PC-3 (cell line): ENCODE results near the gene BHLHA15.

ENCODE experiments used
- CTCF ChIP-seq: fragments of 300-600 bp; sonication (generic); conservative IDR thresholded peaks from 2 replicates; pipeline ENCODE4 v1.5.1; 2017; ENCODE audit warnings: antibody characterized with exemption, low read depth, mild to moderate bottlenecking, low read length
- EZH2phosphoT487 ChIP-seq: fragments of 300-600 bp; sonication (generic); IDR thresholded peaks from 2 replicates; pipeline ENCODE4 v1.6.1; 2018; ENCODE audit warnings: mild to moderate bottlenecking, antibody characterized with exemption, low read length, borderline replicate concordance

- no peak for TF ChIP-seq EZH2phosphoT487
- no peak for TF ChIP-seq CTCF
These were observed 17.6 kb downstream of the BHLHA15 start for GRCh38 chr7:98228801-98229200.
